GM10266 (cell line): ENCODE data around the gene MYH7.

ENCODE experiments used
- DNase-seq: peaks from one replicate; pipeline ENCODE4 v3.0.0; 2012; ENCODE audit errors: extremely low spot score
- CTCF ChIP-seq: IDR thresholded peaks from 2 replicates; pipeline ENCODE4 v1.5.1; 2012; ENCODE audit warnings: mild to moderate bottlenecking, low read depth; ENCODE audit not compliant: control insufficient read depth, insufficient read depth; ENCODE audit errors: missing control alignments

The MYH7 gene

DNA sequence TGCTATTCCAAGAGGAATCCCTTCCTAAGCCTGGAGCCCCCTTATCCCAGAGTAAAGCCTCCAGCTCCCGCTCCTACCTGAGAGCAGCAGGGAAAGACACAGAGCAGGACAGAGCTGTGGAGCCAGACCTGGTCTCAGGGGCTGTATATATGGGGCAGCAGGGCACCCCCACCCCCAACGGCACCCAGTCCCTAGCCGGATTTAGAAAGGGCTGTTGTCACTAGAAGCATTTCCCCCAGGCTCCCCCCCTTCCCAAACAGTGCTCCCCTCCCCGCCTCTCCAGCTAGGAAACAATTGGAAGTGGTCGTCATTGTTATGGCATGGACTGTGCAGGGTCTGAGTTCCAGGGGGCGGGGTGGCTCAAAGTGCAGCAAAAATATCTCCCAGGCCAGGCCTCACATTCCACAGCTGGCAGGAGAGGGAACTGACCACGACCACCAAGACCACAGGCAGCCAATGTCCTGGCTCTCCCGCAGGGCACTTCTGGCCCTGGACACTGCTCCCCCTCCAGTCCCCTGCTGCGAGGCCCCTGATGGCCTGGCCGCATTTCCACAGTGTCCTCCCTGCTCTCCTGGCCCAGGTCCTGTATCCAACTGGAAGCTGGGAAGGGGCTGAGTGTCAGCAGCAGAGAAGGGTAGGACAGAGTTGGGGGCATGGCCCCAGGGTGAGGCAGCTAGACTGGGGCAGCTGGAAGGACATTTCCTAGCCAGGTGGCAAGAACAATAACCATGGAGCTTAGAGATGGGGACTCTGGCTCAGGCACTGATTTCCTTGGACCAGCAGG is at the start of gene MYH7:
Gene MYH7 (minus strand): TSS at position 118 of the 784 bp plus-strand sequence. CDS start 1,928 bp downstream, outside the sequence.
- DNase-seq = peak; percentile 2
- no peak for TF ChIP-seq CTCF

DNA sequence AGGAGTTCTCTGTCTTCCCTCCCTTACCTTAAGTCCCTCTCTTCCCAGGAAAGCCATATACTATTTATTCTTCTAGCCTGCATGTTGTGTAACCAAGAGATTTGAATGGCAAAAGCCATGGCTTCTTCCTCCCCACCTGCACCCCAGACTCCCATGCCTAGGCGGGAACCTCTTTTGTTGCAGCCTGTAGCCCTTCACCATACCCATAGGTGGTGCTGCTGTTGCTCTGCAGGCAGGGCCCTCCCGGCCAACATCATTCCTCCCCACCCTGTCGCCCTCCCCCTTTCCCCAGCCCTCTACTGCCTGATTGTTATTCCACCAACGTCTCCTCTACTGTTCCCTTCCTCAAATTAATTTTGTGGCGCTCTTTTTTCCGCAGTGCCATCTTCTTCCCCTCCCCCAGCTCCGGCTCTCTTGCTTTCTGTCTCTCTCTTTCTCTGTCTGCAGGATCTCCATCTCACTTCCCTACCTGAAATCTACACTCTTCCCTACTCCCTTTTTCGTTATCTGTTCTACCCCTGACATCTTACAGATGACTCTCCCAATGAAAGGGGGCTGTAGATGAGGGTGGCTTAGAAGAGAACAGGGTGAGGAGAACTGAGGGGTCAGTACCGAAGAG is 47.9 kb upstream of the MYH7 start:
- DNase-seq = peak; percentile 31
- TF ChIP-seq CTCF = peak; percentile 25

DNA sequence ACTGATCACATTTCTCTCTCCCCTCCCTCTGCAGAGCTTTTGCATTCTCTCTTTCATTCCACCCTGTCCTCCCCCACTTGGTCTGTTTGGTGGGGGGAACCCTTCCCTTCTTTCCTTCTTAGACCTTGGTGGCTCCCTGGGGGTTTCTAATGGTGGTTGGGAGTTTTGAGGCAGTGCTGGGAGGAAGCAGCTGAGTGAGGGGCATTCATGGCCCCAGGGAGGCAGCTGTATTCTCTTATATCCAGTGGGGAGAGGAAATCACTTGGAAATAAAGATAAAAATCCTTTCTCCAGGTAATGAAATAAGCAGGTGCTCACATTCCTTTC is 47.3 kb upstream of the MYH7 start:
- no peak for TF ChIP-seq CTCF
- DNase-seq = no peak

- TF ChIP-seq CTCF = no peak
- DNase-seq = no peak
These were observed 46.7 kb upstream of the MYH7 start for GRCh38 chr14:23481979-23482822.

- no peak for TF ChIP-seq CTCF
- no peak for DNase-seq
These were observed 46.0 kb upstream of the MYH7 start for GRCh38 chr14:23481362-23481970.

- peak; percentile 45 for DNase-seq
- peak; percentile 52 for TF ChIP-seq CTCF
These were observed 42.8 kb upstream of the MYH7 start for GRCh38 chr14:23478109-23478759.
